Stimulated activated CD4-positive, alpha-beta T cell treated with anti-CD3 and anti-CD28 coated beads, Interleukin-12 subunit alpha, Interleukin-12 subunit beta, amount 100 ng/mL, for 4 hours (primary cell): ENCODE data around the gene NQO2.
"Not testable (repeated sequence)": the region's sequence is repeated elsewhere in the genome, so short reads cannot be mapped to it uniquely, and the experiment has no call there.

Source experiments
- DNase-seq: peaks from one replicate; pipeline ENCODE4 v3.0.0-alpha.2; 2020

NQO2 gene

DNA sequence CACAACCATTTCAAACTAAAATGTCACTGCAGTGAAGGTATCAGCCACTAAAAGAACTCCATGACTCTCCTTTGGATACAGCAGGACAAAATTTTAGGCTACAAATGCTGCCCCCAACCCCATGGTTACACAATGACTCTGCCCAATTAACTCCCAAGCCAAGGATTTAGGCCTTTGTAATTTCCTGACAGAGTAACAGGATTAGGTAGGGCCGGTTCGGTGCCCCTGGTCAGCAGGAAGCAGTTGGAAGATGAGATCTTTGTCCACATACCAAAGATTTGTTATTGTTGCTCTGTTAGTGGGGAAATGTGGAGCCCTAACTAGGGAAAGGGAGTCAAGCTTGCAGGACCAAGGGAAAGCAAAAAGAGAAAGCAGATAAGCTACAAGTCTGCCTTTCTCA lies 41.9 kb downstream of the NQO2 start:
- no peak for DNase-seq

DNA sequence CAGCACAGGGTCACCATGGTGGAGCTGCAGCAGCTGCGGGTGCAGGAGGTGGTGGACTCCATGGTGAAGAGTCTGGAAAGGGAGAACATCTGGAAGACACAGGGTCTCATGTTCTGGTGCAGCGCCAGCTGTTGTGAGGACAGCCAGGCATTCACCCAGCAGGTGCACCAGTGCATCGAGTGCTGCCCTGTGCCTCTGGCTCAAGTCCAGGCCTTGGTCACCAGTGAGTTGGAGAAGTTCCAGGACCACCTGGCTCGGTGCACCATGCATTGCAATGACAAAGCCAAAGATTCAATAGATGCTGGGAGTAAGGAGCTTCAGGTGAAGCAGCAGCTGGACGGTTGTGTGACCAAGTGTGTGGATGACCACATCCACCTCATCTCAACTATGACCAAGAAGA lies 45.7 kb downstream of the NQO2 start:
- DNase-seq = no peak

DNA sequence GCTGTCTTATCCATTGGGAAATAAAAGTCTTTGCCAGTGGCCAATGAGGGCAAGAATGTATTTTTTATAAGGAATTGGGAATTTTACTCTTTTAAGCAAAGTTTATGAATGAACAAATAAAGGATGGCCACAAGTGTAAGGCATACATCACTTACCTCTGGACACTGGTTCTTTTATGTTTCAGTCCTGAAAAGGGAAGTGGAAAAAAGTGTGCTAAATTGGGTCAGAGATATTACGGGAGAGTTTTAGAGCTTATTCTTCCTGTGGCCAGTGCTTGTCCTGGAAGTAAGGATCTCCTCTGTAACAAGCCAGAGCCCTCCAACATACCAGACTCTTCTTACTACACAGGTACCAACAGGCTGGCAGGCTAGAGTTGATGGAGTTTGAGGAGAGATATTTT lies 46.1 kb downstream of the NQO2 start:
- no peak for DNase-seq

DNA sequence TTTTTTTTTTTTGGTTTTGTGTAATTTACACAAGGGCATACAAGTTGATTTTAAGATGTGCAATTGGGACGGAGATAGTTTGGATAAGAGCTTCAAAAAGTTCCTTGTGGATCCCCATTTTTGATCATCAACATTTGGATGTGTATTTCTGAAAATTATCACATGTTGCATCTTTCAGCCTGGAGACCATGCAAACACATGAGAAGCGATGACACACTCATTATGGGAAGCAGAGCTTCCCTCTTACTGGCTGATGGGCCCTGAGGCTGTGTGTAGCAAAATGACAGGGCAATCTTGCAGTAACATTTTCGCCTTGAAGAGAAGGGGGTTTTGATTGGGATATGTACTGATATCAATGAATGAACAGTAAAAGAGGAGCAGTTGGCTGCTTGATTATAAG lies 46.6 kb downstream of the NQO2 start:
- DNase-seq = no peak

DNA sequence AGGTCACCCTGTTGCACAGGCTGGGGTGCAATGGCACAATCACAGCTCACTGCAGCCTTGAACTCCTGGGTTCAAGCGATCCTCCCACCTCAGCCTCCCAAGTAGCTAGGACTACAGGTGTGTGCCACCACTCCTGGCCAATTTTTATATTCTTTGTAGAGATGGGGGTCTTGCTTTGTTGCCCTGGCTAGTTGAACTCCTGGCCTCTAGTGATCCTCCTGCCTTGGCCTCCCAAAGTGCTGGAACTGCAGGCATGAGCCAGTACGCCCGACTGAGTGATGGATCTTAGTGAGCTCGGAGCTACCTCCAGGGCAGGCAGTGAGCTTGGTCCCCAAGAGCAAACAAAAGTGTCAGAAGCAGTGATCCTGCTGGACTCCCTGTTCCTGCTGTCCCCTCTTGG lies 48.3 kb downstream of the NQO2 start:
- DNase-seq = not testable (repeated sequence)

DNA sequence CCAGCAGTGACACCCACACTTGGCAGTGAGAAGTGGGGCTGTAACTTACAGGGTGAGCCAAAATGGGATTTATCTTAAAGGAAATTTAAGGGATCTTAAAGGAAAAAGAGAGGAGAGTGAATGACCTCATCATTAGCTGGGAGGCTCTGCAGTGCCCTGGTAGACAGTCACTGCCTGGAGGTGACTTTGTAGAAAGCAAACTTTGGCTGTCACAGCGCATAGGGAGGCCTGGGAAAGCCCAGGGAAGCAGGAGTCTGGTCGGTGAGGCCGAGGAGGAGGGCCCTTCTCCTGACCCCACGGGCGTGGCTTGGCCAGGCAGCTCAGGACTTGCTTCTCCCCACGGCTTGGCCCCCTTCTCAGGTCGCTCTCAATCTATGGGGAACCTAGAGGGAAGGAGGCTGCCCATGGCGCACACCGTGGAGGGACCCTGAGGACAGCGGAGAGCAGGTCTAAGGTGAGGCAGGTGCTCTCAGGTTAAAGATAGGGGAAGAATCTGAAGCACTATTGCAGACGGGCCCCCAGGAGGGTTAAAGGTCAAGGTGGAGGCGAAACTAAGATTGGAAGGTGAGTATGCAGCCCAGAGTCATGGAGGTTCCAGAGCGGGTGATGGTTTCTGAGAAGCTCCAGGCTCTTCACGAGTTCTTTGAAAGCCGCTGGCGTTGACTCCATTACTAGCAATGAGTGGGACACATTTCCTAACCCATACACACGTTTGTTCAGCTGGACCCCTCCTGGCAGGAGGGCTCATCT lies 53.0 kb downstream of the NQO2 start:
- no peak for DNase-seq

DNA sequence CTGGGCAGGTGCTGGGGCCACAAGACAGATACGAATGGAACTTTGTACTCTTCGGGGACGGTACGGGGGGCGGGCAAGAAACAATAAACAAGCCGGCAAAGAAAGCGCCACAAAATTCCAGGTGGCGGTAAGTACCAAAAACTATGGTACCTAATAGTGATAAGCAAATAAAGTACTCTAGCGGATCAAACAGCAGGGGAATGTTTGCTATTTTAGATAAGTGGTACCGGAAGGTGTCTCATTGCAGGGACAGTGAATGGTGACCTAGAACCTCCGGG lies 53.5 kb downstream of the NQO2 start:
- DNase-seq = no peak

DNA sequence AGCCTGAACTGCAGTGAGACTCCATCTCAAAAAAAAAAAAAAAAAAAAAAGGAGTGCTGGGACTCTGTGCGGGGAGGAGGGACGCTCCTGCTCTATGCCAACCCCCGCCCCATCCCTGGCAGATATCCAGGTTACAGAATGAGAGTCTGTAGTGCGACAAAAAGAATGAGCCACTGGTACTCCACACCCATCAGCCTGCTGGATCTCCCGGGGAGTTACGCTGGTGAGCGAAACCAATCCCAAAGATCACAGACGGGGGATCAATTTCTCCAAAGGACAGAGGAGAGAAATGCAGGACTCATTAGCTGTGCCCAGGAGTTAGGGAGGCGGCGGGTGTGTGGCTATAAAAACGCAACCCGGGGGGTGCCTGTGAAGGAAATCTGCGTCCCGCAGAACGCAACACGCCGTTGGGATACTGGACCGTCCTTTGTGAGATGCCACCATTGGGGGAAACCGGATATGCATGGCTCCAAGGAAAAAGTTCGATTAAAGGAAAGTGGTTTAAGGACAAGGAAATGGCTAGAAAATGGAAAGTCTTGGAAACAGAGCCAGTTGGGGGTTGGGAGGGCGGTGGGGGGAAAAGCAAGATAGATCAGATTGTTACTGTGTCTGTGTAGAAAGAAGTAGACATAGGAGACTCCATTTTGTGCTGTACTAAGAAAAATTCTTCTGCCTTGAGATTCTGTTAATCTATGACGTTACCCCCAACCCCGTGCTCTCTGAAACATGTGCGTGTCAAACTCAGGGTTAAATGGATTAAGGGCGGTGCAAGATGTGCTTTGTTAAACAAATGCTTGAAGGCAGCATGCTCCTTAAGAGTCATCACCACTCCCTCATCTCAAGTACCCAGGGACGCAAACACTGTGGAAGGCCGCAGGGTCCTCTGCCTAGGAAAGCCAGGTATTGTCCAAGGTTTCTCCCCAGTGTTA lies 54.8 kb downstream of the NQO2 start:
- not testable (repeated sequence) for DNase-seq

DNA sequence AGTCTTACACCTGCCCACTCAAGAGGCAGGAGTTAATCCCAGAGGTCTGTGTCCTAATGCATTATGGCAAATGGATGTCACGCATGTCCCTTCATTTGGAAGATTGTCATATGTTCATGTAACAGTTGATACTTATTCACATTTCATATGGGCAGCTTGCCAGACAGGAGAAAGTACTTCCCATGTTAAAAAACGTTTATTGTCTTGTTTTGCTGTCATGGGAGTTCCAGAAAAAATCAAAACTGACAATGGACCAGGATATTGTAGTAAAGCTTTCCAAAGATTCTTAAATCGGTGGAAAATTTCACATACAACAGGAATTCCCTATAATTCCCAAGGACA lies 55.4 kb downstream of the NQO2 start:
- DNase-seq = not testable (repeated sequence)

DNA sequence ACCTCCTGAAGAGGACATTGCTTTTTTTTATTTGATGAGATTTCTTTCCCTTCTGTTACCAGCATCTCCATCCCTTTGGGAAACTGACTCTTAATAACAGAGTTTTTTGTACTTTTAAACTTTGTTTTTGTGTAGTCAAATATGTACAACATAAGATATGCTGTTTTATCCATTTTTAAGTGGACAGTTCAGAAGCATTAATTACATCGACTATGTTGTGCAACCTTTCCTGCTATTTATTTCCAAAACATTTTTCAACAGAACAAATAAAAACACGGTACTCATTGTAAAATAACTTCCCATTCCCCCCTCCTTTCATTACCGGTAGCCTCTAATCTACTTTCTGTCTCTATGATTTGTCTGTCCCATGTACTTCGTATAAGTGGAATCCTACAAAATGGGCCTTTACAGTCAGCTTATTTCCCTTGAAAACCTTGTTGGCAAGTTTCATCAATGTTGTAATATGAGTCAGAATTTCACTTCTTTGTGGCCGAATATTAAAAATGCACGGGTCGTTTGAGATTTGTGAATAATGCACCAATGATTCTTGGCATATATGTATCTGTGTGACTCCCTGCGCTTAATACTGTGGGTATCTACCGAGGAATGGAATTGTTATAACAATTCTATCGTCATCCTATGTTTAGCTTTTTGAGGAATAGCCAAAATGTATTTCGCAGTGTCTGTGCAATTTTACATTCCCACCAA lies 57.5 kb downstream of the NQO2 start:
- no peak for DNase-seq

DNA sequence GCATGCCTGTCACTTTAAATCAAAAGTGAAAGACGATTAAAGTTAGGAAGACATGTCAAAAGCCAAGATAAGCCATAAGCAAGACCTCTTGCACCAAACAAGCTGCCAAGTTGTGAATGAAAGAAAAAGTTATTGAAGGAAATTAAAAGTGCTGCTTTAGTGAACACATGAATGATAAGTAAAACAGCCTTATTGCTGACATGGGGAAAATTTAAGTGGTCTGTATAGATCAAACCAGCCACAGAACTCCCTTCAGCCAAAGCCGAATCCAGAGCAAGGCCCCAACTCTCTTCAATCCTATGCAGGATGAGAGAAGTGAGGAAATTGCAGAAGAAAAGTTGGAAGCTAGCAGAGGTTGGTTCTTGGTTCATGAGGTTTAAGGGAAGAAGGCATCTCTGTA lies 59.3 kb downstream of the NQO2 start:
- DNase-seq = no peak

DNA sequence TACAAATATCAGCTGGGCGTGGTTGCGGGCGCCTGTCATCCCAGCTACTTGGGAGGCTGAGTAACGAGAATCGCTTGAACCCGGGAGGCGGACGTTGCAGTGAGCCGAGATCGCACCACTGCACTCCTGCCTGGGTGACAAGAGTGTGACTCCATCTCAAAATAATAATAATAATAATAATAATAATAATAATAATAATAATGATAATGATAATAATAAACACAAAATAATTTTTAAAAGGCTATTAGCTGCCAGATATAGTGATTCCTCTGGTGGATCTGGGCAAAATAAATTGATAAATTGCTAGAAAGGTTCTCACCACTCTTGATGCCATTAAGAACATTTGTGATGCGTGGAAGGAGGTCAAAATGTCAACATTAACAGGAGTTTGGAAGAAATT lies 60.4 kb downstream of the NQO2 start:
- not testable (repeated sequence) for DNase-seq

DNA sequence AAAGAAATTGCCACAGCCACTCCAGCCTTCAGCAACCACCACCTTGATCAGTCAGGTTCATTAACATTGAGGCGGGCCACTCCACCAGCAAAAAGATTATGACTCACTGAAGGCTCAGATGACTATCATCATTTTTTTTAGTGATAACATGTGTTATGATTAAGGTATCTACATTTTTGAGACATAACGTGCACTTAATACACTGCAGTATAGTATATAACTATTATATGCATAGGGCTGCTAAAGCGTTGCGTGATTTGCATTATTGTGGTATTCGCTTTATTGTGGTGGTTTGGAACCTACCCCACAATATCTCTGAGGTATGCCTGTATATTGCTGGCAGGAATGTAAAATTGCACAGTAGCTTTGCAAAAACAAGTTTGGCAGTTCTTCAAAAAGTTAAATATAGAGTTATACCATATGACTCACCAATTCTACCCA lies 61.8 kb downstream of the NQO2 start:
- no peak for DNase-seq

DNA sequence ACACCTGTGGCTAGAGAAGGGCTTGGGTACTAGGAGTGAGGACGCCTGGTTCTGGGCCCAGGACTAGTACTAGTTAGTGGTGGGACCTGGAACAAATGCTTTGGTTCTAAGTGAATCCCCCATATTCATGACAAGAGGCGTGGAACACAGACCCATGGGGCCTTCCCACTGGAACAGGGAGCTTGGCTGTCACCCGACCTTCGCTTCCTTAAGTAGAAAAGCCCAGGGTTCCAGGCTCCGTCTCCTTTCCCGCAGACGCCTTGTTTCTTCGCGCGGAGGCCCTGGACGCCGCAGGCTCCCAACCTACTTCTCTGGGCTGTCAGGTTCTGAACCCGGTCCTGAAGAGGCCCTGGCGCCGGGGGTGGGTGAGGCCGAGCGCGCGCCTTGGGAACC lies 63.6 kb downstream of the NQO2 start:
- DNase-seq = not testable (repeated sequence)

DNA sequence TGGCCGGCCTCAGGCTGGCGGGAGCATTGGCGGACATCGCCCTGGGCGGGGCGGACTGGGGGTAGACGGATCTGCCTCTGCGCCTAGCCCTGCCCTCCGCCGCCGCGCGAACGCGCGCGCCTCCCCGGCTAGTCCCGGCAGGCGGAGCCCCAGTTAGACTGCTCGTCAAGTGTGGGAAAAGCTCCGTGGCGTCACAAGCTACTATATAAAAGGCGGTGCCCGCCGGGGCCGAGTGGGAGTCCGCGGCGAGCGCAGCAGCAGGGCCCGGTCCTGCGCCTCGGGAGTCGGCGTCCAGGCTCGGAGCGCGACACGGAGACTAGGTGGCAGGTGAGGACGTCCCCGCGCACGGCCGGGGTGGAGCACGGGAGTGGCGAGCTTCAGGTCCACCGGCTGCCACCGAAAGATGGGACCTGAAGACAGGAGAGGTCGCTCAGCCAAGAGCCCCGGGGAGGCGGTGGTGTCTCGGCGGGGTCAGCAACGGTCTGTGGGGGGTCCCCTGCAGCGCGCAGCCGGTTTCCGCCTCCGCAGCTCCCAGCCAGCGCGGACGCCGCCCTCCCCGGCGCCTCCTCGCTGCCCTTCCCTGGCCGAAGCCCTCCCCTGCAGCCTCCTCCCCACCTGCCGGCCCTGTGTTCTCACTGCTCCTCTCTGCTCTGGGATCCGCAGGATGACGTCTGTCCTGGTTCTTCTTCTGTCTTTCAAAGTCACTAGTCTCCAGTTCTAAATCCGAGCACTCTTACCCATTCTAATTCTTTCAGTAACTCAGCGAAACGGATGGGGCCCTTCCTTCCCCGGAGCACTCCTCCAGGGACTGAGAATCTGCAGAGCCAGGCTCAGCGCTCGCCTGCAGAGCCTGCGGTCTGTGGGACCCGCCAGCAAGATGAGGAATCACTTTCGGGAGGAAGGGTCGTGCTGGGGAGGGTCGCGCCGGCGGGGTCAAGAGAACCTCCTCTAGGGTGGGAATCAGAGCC lies 64.3 kb downstream of the NQO2 start:
- DNase-seq = peak; percentile 85

DNA sequence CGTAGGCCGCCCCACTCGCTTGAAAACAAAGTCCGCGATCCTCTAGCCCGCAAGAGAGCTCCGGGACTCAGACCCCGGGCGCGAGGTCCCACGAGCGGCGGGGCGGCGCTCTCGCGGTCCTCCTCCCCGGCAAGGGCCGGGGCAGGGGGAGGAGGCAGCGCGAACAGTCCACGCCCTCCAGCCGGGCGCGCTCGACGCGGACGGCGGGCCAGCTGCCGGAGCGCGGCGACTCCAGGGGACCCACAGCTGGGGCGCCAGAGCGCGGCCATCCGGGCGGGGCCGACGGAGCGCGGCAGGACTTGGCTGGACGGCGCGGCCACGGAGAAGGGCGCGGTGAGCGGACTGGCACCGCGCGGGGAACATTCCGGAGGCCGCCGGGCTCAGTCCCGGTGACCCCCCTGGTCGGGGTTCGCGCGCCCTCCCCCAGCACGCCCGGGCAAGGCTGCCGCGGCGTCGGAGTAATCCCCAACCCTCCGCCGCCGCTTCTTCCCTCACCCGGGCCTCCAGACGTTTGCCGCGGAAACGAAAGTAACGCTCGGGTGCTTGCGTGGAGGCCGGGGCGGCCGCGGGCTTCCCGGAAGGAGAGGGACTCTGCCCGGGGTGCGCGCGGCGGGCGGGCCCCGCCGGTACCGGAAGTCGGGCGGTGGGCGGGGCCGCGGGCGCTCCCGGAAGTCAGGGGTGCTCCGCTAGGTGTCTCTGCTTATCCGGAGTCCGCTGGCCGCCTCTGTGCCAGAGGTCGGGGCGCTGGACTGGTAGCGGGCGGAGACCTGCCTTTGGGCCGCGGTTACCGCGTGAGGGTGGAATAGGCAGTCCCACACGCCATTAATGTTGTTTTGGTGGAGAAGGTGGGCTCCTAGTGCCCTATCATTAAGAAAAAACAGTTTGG lies 68.9 kb downstream of the NQO2 start, which contains the start of gene RIPK1:
TSS of gene RIPK1 (plus strand) at position 166 of the 886 bp plus-strand sequence. CDS start 8,330 bp downstream, outside the sequence.
- DNase-seq = peak; percentile 95
